H1 (cell line): ENCODE data around the gene ATG7. TPM values are rescaled to one million over a fixed set of nuclear protein-coding genes. Genes with fewer than 3 reads are reported as not detected.

Experiments
- CTCF ChIA-PET: fragments of 300-600 bp; sonication (Branson Sonifier 250); formaldehyde crosslinking; loops from one replicate; lab custom pipeline; 2021; ENCODE audit not compliant: partially characterized antibody; lab: Charles Lee
- POLR2A ChIA-PET: fragments of 300-600 bp; sonication (Branson Sonifier 250); formaldehyde crosslinking; loops from one replicate; lab custom pipeline; 2021; ENCODE audit warnings: inconsistent platforms; ENCODE audit not compliant: partially characterized antibody; lab: Charles Lee
- DNase-seq, 2 experiments: peaks; one replicate each; pipeline versions ENCODE4 v3.0.0 to v3.0.0-alpha.2; 2010 to 2022; ENCODE audit warnings: low spot score in 2 of 2, low read depth in 1 of 2, mixed read lengths in 1 of 2
- FAIRE-seq: peaks from 2 replicates; lab custom pipeline; 2011; peaks lifted over from hg19 to GRCh38; lab: Jason Lieb, UNC
- H2AFZ ChIP-seq: 2 replicates; pipeline ENCODE4 v1.8.1; 2012; ENCODE audit warnings: low read length, inconsistent platforms
- H2AK5ac ChIP-seq: 2 replicates; pipeline ENCODE4 v1.6.1; 2013; ENCODE audit warnings: low read depth, low read length
- H2BK120ac ChIP-seq: replicated peaks from 2 replicates; pipeline ENCODE3; 2013; ENCODE audit warnings: low read depth, low read length, inconsistent platforms
- H2BK12ac ChIP-seq: 2 replicates; pipeline ENCODE4 v1.6.1; 2013; ENCODE audit warnings: low read depth, low read length
- H2BK15ac ChIP-seq: 2 replicates; pipeline ENCODE4 v1.6.1; 2013; ENCODE audit warnings: low read length
- H2BK20ac ChIP-seq: 2 replicates; pipeline ENCODE4 v1.6.1; 2013; ENCODE audit warnings: low read length
- H2BK5ac ChIP-seq: 2 replicates; pipeline ENCODE4 v1.6.1; 2013; ENCODE audit warnings: low read depth, low read length
- H3K14ac ChIP-seq: 2 replicates; pipeline ENCODE4 v1.6.1; 2013; ENCODE audit warnings: inconsistent platforms; ENCODE audit not compliant: insufficient read length
- H3K18ac ChIP-seq: 2 replicates; pipeline ENCODE4 v1.6.1; 2013; ENCODE audit warnings: low read length; ENCODE audit errors: extremely low read depth
- H3K23ac ChIP-seq: 2 replicates; pipeline ENCODE4 v1.6.1; 2013; ENCODE audit warnings: inconsistent platforms; ENCODE audit not compliant: insufficient read length
- H3K23me2 ChIP-seq: 2 replicates; pipeline ENCODE4 v1.6.1; 2013; ENCODE audit warnings: low read depth, low read length
- H3K27ac ChIP-seq: 2 replicates; pipeline ENCODE4 v1.6.1; 2011; ENCODE audit warnings: low read depth, low read length, inconsistent platforms
- H3K27me3 ChIP-seq, 4 experiments: replicated peaks in 1 of 4; 1 replicate in 1 of 4; 2 replicates in 3 of 4; pipeline versions ENCODE4 v1.6.1 to v1.8.1; 2011 to 2013; ENCODE audit warnings: low read length in 3 of 4, mild to moderate bottlenecking in 3 of 4, inconsistent platforms in 2 of 4, mixed read lengths in 2 of 4, moderate library complexity in 1 of 4; ENCODE audit not compliant: control insufficient read depth in 3 of 4, insufficient read depth in 3 of 4; ENCODE audit errors: extremely low read depth in 1 of 4
- H3K36me3 ChIP-seq, 4 experiments: 2 replicates each; pipeline versions ENCODE4 v1.6.1 to v1.8.1; 2011 to 2013; ENCODE audit warnings: mild to moderate bottlenecking in 4 of 4, low read length in 3 of 4, moderate library complexity in 2 of 4, control low read depth in 1 of 4, inconsistent platforms in 1 of 4; ENCODE audit not compliant: insufficient read depth in 4 of 4, control insufficient read depth in 2 of 4
- H3K4ac ChIP-seq: replicated peaks from 2 replicates; pipeline ENCODE3; 2013; ENCODE audit warnings: low read length, low read depth, mixed read lengths, inconsistent platforms; ENCODE audit not compliant: insufficient read length
- H3K4me1 ChIP-seq, 4 experiments: replicated peaks in 1 of 4; 1 replicate in 1 of 4; 2 replicates in 3 of 4; pipeline versions ENCODE4 v1.6.1 to v1.8.1; 2011 to 2013; ENCODE audit warnings: low read length in 3 of 4, inconsistent platforms in 2 of 4, mixed read lengths in 1 of 4; ENCODE audit not compliant: insufficient read depth in 4 of 4, control insufficient read depth in 3 of 4
- H3K4me2 ChIP-seq, 2 experiments: 2 replicates each; pipeline versions ENCODE4 v1.6.1 to v1.8.1; 2011 to 2013; ENCODE audit warnings: low read depth in 2 of 2, low read length in 2 of 2, control low read depth in 1 of 2, inconsistent platforms in 1 of 2, mild to moderate bottlenecking in 1 of 2; ENCODE audit not compliant: insufficient read depth in 1 of 2
- H3K4me3 ChIP-seq, 4 experiments: fragments of 200-600, 300-600 bp in 1 of 4; sonication (generic), shearing (Covaris generic), sonication (Bioruptor Twin) in 1 of 4; 2 replicates each; pipeline versions ENCODE4 v1.5.1 to v1.8.1; 2011 to 2016; ENCODE audit warnings: low read length in 4 of 4, low read depth in 3 of 4, control low read depth in 2 of 4, inconsistent platforms in 2 of 4, mild to moderate bottlenecking in 2 of 4, mixed read lengths in 1 of 4, moderate library complexity in 1 of 4; ENCODE audit not compliant: insufficient read depth in 2 of 4; ENCODE audit errors: extremely low read depth in 1 of 4
- H3K56ac ChIP-seq: replicated peaks from 2 replicates; pipeline ENCODE3; 2013; ENCODE audit warnings: low read depth, mild to moderate bottlenecking, mixed read lengths, low read length, inconsistent platforms; ENCODE audit not compliant: insufficient read length
- H3K79me1 ChIP-seq: 2 replicates; pipeline ENCODE4 v1.6.1; 2013; ENCODE audit warnings: low read depth, low read length, control low read depth
- H3K79me2 ChIP-seq, 2 experiments: 2 replicates each; pipeline versions ENCODE4 v1.6.1 to v1.8.1; 2012 to 2013; ENCODE audit warnings: low read length in 2 of 2, mild to moderate bottlenecking in 2 of 2, inconsistent platforms in 1 of 2; ENCODE audit not compliant: insufficient read depth in 2 of 2, control insufficient read depth in 1 of 2
- H3K9ac ChIP-seq, 4 experiments: replicated peaks in 1 of 4; 1 replicate in 1 of 4; 2 replicates in 3 of 4; pipeline versions ENCODE4 v1.6.1 to v1.8.1; 2011 to 2013; ENCODE audit warnings: low read depth in 3 of 4, low read length in 3 of 4, control low read depth in 2 of 4, mild to moderate bottlenecking in 2 of 4, moderate library complexity in 2 of 4, inconsistent platforms in 1 of 4; ENCODE audit errors: extremely low read depth in 1 of 4
- H3K9me3 ChIP-seq, 2 experiments: 2 replicates each; pipeline versions ENCODE4 v1.6.1 to v1.8.1; 2012 to 2013; ENCODE audit warnings: mild to moderate bottlenecking in 2 of 2, moderate library complexity in 2 of 2, control low read depth in 1 of 2, inconsistent platforms in 1 of 2, low read depth in 1 of 2, low read length in 1 of 2, mixed read lengths in 1 of 2; ENCODE audit not compliant: insufficient read depth in 2 of 2
- H4K20me1 ChIP-seq, 2 experiments: replicated peaks in 1 of 2; 2 replicates each; pipeline versions ENCODE3 to v1.8.1; 2011 to 2013; ENCODE audit warnings: inconsistent platforms in 2 of 2, low read length in 2 of 2, mild to moderate bottlenecking in 1 of 2; ENCODE audit not compliant: insufficient read depth in 2 of 2, control insufficient read depth in 1 of 2
- H4K5ac ChIP-seq: 2 replicates; pipeline ENCODE4 v1.6.1; 2013; ENCODE audit warnings: low read length, low read depth, mixed read lengths, inconsistent platforms; ENCODE audit not compliant: insufficient read length
- H4K8ac ChIP-seq: 2 replicates; pipeline ENCODE4 v1.8.0; 2013; ENCODE audit warnings: mild to moderate bottlenecking, moderate library complexity, low read length, inconsistent platforms; ENCODE audit not compliant: insufficient read depth; ENCODE audit errors: extremely low read depth
- H4K91ac ChIP-seq: replicated peaks from 2 replicates; pipeline ENCODE3; 2013; ENCODE audit warnings: low read length, mixed read lengths, inconsistent platforms; ENCODE audit not compliant: insufficient read length
- BACH1 ChIP-seq: IDR thresholded peaks from 2 replicates; pipeline ENCODE4 v1.6.1; 2012; ENCODE audit warnings: low read length, improper control_type of control experiment
- CBX5 ChIP-seq: fragments of 300-800, 300-1000 bp; sonication (generic); IDR thresholded peaks from 2 replicates; pipeline ENCODE4 v1.7.1; 2016; ENCODE audit warnings: antibody characterized with exemption, low read length, low read depth
- CHD2 ChIP-seq: IDR thresholded peaks from 2 replicates; pipeline ENCODE4 v1.6.1; 2012; ENCODE audit warnings: low read length, improper control_type of control experiment
- CREB1 ChIP-seq: IDR thresholded peaks from 2 replicates; pipeline ENCODE4 v1.6.1; 2012; ENCODE audit warnings: inconsistent platforms
- KDM4A ChIP-seq: IDR thresholded peaks from one replicate; pipeline ENCODE4 v1.7.1; 2012; ENCODE audit warnings: low read depth, mild to moderate bottlenecking, moderate library complexity, low read length, inconsistent platforms; ENCODE audit not compliant: severe bottlenecking
- KDM5A ChIP-seq: fragments of 200-600 bp; IDR thresholded peaks from 2 replicates; pipeline ENCODE4 v1.7.1; 2012; ENCODE audit warnings: mild to moderate bottlenecking, low read length, inconsistent platforms, mixed read lengths
- MAX ChIP-seq: IDR thresholded peaks from 2 replicates; pipeline ENCODE4 v1.6.1; 2012; ENCODE audit warnings: inconsistent platforms
- PHF8 ChIP-seq: fragments of 200-600 bp; sonication (generic); conservative IDR thresholded peaks from 2 replicates; pipeline ENCODE4 v1.7.1; 2012; ENCODE audit warnings: low read depth, mild to moderate bottlenecking, inconsistent platforms, low read length, moderate library complexity
- RNF2 ChIP-seq: fragments of 200-900, 300-1000 bp; sonication (generic); IDR thresholded peaks from 2 replicates; pipeline ENCODE4 v1.7.1; 2016; ENCODE audit warnings: borderline replicate concordance, low read depth, mild to moderate bottlenecking, antibody characterized with exemption, low read length; ENCODE audit not compliant: poor library complexity, severe bottlenecking; ENCODE audit errors: missing control alignments
- SIX5 ChIP-seq: IDR thresholded peaks from 2 replicates; pipeline ENCODE4 v1.6.1; 2011; ENCODE audit warnings: mild to moderate bottlenecking, low read depth, low read length
- SP1 ChIP-seq: IDR thresholded peaks from 2 replicates; pipeline ENCODE4 v1.6.1; 2011; ENCODE audit warnings: low read depth, low read length
- USF2 ChIP-seq: IDR thresholded peaks from 2 replicates; pipeline ENCODE4 v1.6.1; 2011; ENCODE audit warnings: low read length, improper control_type of control experiment
- YY1 ChIP-seq: IDR thresholded peaks from 2 replicates; pipeline ENCODE4 v1.6.1; 2011; ENCODE audit warnings: low read depth, mild to moderate bottlenecking, low read length
- WGBS, 2 experiments: shearing (Covaris generic) in 1 of 2; methylation state at CpG; one replicate each; pipeline versions ENCODE4 v1.1.6 to v1.1.7; 2013 to 2015; ENCODE audit warnings: low lambda C conversion rate in 2 of 2, mixed read lengths in 2 of 2, inconsistent platforms in 1 of 2, low coverage in 1 of 2, missing lambda C conversion rate in 1 of 2; ENCODE audit not compliant: insufficient replicate concordance in 2 of 2, insufficient coverage in 1 of 2, insufficient read length in 1 of 2; ENCODE audit errors: extremely low coverage in 1 of 2, missing lambda C conversion rate in 1 of 2; 5-methylcytosine and 5-hydroxymethylcytosine counted together
- polyA plus RNA-seq, 7 experiments: library from polyadenylated mRNA; depleted of rRNA in 3 of 7; stranded (reverse) in 5 of 7; unstranded in 2 of 7; fragments of >200 nt in 5 of 7; fragments of 200-250 nt in 2 of 7; gene quantifications; 1 replicate in 5 of 7; 2 replicates in 1 of 7; 4 replicates in 1 of 7; pipeline versions ENCODE4 v1.2.1 to v1.2.3, GENCODE V29; 2011 to 2013; ENCODE audit warnings: missing spikeins in 2 of 7, mixed read lengths in 2 of 7
- total RNA-seq: library from RNA; stranded (reverse); fragmentation: NEBNext Ultra II Directional; extraction: Animal tissue kit (Norgen Biotek cat#: 25700); gene quantifications from 2 replicates; pipeline ENCODE4 v1.2.1, GENCODE V29; 2021

The ATG7 gene
- total and polyA plus RNA-seq, 2 of the 8 experiments (the other 6 are each of a cell fraction or from before 2014, with no cell fraction given) = 15.0 to 19.1 TPM

GRCh38 chr3:11570251-11570650 is 298.1 kb downstream of the ATG7 start:
- ChIA-PET POLR2A (interaction anchor here (0.6 kb wide), 1 partner anchor 245 kb away, joined by 5 read pairs; no protein-coding TSS in a partner anchor), CTCF (interaction anchor here (0.5 to 1.3 kb wide), 2 partner anchors 14 to 191 kb away, joined by 3 to 7 read pairs; no protein-coding TSS in a partner anchor)
- Histone ChIP-seq H2AFZ (no peak overlapping the region), H2BK5ac (no peak overlapping the region), H3K18ac (no peak overlapping the region), H3K27me3 (no peaks in the 10 kb centered on the region), H2BK20ac (no peak overlapping the region), H3K4me1 (no peaks in the 10 kb centered on the region), H3K79me2 (peaks cover 0 to 54% of the 10 kb centered on the region in 2 experiments; a peak in 2 of 4 replicates), H3K27ac (no peak overlapping the region), H4K5ac (no peak overlapping the region), H4K91ac (no peak overlapping the region), H3K56ac (no peak overlapping the region), H3K9ac (no peak overlapping the region), H4K8ac (no peak overlapping the region), H3K4me2 (no peak overlapping the region), H2BK120ac (no peak overlapping the region), H3K23me2 (no peaks in the 10 kb centered on the region; the same call in 1 of the 2 replicates), H3K4me3 (no peak overlapping the region), H3K4ac (no peak overlapping the region), H3K9me3 (no peaks in the 10 kb centered on the region), H3K14ac (no peak overlapping the region), H3K36me3 (peaks cover 0 to 8% (median 0%) of the 10 kb centered on the region in 4 experiments; a peak in 3 of 8 replicates), H2BK15ac (no peak overlapping the region), H2AK5ac (no peak overlapping the region), H2BK12ac (no peak overlapping the region), H3K79me1 (peaks cover 20% of the 10 kb centered on the region), H3K23ac (no peak overlapping the region), H4K20me1 (peaks cover 13 to 24% of the 10 kb centered on the region in 2 experiments)
- WGBS, 2 experiments = 91% methylated on average over 13 of the region's 13 CpGs; no CpG with 5 or more reads in 1 of the 2 experiments
- DNase-seq (no peak), FAIRE-seq (no peak)
- TF ChIP-seq SP1 (no peak), CHD2 (no peak), YY1 (no peak), BACH1 (no peak), SIX5 (no peak), KDM4A (no peak), MAX (no peak), KDM5A (no peak), USF2 (no peak), CBX5 (no peak), RNF2 (no peak), CREB1 (no peak), PHF8 (no peak)
